Muscle layer of duodenum (tissue), 2 donors: ENCODE measurements around the gene ENOX2.
"Not testable (repeated sequence)": the region's sequence is repeated elsewhere in the genome, so short reads cannot be mapped to it uniquely, and the experiment has no call there.

ENCODE experiments used
- H3K27ac ChIP-seq: one replicate; pipeline ENCODE4 v1.7.0; 2013; ENCODE audit warnings: mild to moderate bottlenecking, low read length
- H3K27me3 ChIP-seq: one replicate; pipeline ENCODE4 v1.7.0; 2013; ENCODE audit warnings: low read depth, mild to moderate bottlenecking, control low read depth, low read length
- H3K36me3 ChIP-seq, 2 donors: one replicate each; pipeline ENCODE4 v1.7.0; 2013; ENCODE audit warnings: low read length in 2 of 2, control low read depth in 1 of 2, mild to moderate bottlenecking in 1 of 2; ENCODE audit not compliant: insufficient read depth in 2 of 2, control insufficient read depth in 1 of 2
- H3K4me1 ChIP-seq, 2 donors: one replicate each; pipeline ENCODE4 v1.7.0; 2013; ENCODE audit warnings: low read length in 2 of 2, mild to moderate bottlenecking in 2 of 2, control low read depth in 1 of 2, moderate library complexity in 1 of 2; ENCODE audit not compliant: insufficient read depth in 2 of 2, control insufficient read depth in 1 of 2
- H3K4me3 ChIP-seq, 2 donors: one replicate each; pipeline ENCODE4 v1.7.0; 2013; ENCODE audit warnings: low read length in 2 of 2, low read depth in 1 of 2, mild to moderate bottlenecking in 1 of 2
- H3K9me3 ChIP-seq, 2 donors: one replicate each; pipeline ENCODE4 v1.7.0; 2013; ENCODE audit warnings: low read length in 2 of 2, control low read depth in 1 of 2, mild to moderate bottlenecking in 1 of 2; ENCODE audit not compliant: control insufficient read depth in 1 of 2
- donor health status: healthy.

ENOX2 gene

GRCh38 chrX:130902783-130903613 lies at the start of gene ENOX2:
TSS of gene ENOX2 (minus strand) at chrX:130903209. CDS start at chrX:130703216, 199,993 bp downstream.
- Histone ChIP-seq H3K36me3 (no peaks in the 10 kb centered on the region), H3K27ac (no peak within 1 kb of the TSS), H3K9me3 (no peaks in the 10 kb centered on the region), H3K27me3 (no peaks in the 10 kb centered on the region), H3K4me1 (peaks cover 0 to 8% of the 10 kb centered on the region in 2 donors), H3K4me3 (peak within 1 kb of the TSS; percentile 55 to 62)

- no peaks in the 10 kb centered on the region for H3K4me1 ChIP-seq
- no peak overlapping the region for H3K4me3 ChIP-seq
- no peaks in the 10 kb centered on the region for H3K9me3 ChIP-seq
- no peaks in the 10 kb centered on the region for H3K36me3 ChIP-seq
- H3K27ac ChIP-seq, result no peak overlapping the region
- no peaks in the 10 kb centered on the region for H3K27me3 ChIP-seq
These were observed 49.4 kb upstream of the ENOX2 start for GRCh38 chrX:130952266-130953043.

- H3K4me1 ChIP-seq, result no peaks in the 10 kb centered on the region
- H3K9me3 ChIP-seq, result no peaks in the 10 kb centered on the region
- H3K4me3 ChIP-seq, result no peak overlapping the region
- no peak overlapping the region for H3K27ac ChIP-seq
- no peaks in the 10 kb centered on the region for H3K27me3 ChIP-seq
- H3K36me3 ChIP-seq, result no peaks in the 10 kb centered on the region
These were observed 41.2 kb upstream of the ENOX2 start for GRCh38 chrX:130944230-130944629.

- Histone ChIP-seq H3K4me3 (no peak overlapping the region), H3K36me3 (no peaks in the 10 kb centered on the region), H3K9me3 (no peaks in the 10 kb centered on the region), H3K27me3 (no peaks in the 10 kb centered on the region), H3K27ac (no peak overlapping the region), H3K4me1 (no peaks in the 10 kb centered on the region)
These were observed 34.1 kb upstream of the ENOX2 start for GRCh38 chrX:130937101-130937500.

GRCh38 chrX:130933358-130933757 lies 30.3 kb upstream of the ENOX2 start:
- no peaks in the 10 kb centered on the region for H3K36me3 ChIP-seq

GRCh38 chrX:130920405-130920804 lies 17.4 kb upstream of the ENOX2 start:
- H3K4me1 ChIP-seq, H3K27ac ChIP-seq, H3K27me3 ChIP-seq, H3K4me3 ChIP-seq, H3K9me3 ChIP-seq, H3K36me3 ChIP-seq: not testable (repeated sequence)

More at GRCh38 chrX:130933358-130933757, 30.3 kb upstream of the ENOX2 start:
- Histone ChIP-seq H3K4me3 (no peak overlapping the region), H3K4me1 (no peaks in the 10 kb centered on the region), H3K27me3 (no peaks in the 10 kb centered on the region), H3K9me3 (no peaks in the 10 kb centered on the region), H3K27ac (no peak overlapping the region)

- not testable (repeated sequence) for H3K9me3 ChIP-seq, H3K4me3 ChIP-seq, H3K27ac ChIP-seq, H3K4me1 ChIP-seq, H3K27me3 ChIP-seq, H3K36me3 ChIP-seq
These were observed 16.7 kb upstream of the ENOX2 start for GRCh38 chrX:130919676-130920075.

GRCh38 chrX:130918498-130918897 lies 15.5 kb upstream of the ENOX2 start:
- not testable (repeated sequence) for H3K27ac ChIP-seq, H3K36me3 ChIP-seq, H3K9me3 ChIP-seq, H3K27me3 ChIP-seq, H3K4me1 ChIP-seq, H3K4me3 ChIP-seq

- Histone ChIP-seq H3K27me3 (no peaks in the 10 kb centered on the region), H3K4me3 (no peak overlapping the region), H3K36me3 (no peaks in the 10 kb centered on the region), H3K27ac (no peak overlapping the region), H3K9me3 (no peaks in the 10 kb centered on the region), H3K4me1 (no peaks in the 10 kb centered on the region)
These were observed 13.8 kb upstream of the ENOX2 start for GRCh38 chrX:130916636-130917422.

- no peaks in the 10 kb centered on the region for H3K9me3 ChIP-seq
- H3K27me3 ChIP-seq, result no peaks in the 10 kb centered on the region
- no peak overlapping the region for H3K4me3 ChIP-seq
- no peak overlapping the region for H3K27ac ChIP-seq
- H3K4me1 ChIP-seq, result no peaks in the 10 kb centered on the region
- no peaks in the 10 kb centered on the region for H3K36me3 ChIP-seq
These were observed 12.3 kb upstream of the ENOX2 start for GRCh38 chrX:130915302-130915701.

GRCh38 chrX:130909469-130910136 lies 6.6 kb upstream of the ENOX2 start:
- no peaks in the 10 kb centered on the region for H3K27me3 ChIP-seq
- H3K4me1 ChIP-seq, result no peaks in the 10 kb centered on the region
- H3K9me3 ChIP-seq, result no peaks in the 10 kb centered on the region
- H3K36me3 ChIP-seq, result no peaks in the 10 kb centered on the region
- no peak overlapping the region for H3K27ac ChIP-seq
- no peak overlapping the region for H3K4me3 ChIP-seq
